H1 (cell line): ENCODE data around the gene IPO11. TPM values are rescaled to one million over a fixed set of nuclear protein-coding genes. Genes with fewer than 3 reads are reported as not detected.

Experiments
- FOSL1 ChIP-seq: IDR thresholded peaks from 2 replicates; pipeline ENCODE4 v1.6.1; 2011; ENCODE audit warnings: mild to moderate bottlenecking, low read depth, low read length, moderate library complexity; ENCODE audit not compliant: insufficient read depth
- HDAC2 ChIP-seq, 2 experiments: fragments of 300-600 bp in 1 of 2; sonication (generic) in 1 of 2; IDR thresholded peaks; 2 replicates each; pipeline ENCODE4 v1.6.1; 2011 to 2012; ENCODE audit warnings: low read depth in 2 of 2, low read length in 2 of 2, mild to moderate bottlenecking in 2 of 2, moderate library complexity in 2 of 2, borderline replicate concordance in 1 of 2, inconsistent platforms in 1 of 2
- MAFK ChIP-seq: IDR thresholded peaks from 2 replicates; pipeline ENCODE4 v1.6.1; 2012; ENCODE audit warnings: low read depth, mild to moderate bottlenecking, improper control_type of control experiment, low read length
- SP4 ChIP-seq: IDR thresholded peaks from 2 replicates; pipeline ENCODE4 v1.6.1; 2012; ENCODE audit warnings: low read length, inconsistent platforms
- polyA plus RNA-seq, 7 experiments: library from polyadenylated mRNA; depleted of rRNA in 3 of 7; stranded (reverse) in 5 of 7; unstranded in 2 of 7; fragments of >200 nt in 5 of 7; fragments of 200-250 nt in 2 of 7; gene quantifications; 1 replicate in 5 of 7; 2 replicates in 1 of 7; 4 replicates in 1 of 7; pipeline versions ENCODE4 v1.2.1 to v1.2.3, GENCODE V29; 2011 to 2013; ENCODE audit warnings: missing spikeins in 2 of 7, mixed read lengths in 2 of 7
- total RNA-seq: library from RNA; stranded (reverse); fragmentation: NEBNext Ultra II Directional; extraction: Animal tissue kit (Norgen Biotek cat#: 25700); gene quantifications from 2 replicates; pipeline ENCODE4 v1.2.1, GENCODE V29; 2021

The IPO11 gene
- total and polyA plus RNA-seq, 2 of the 8 experiments (the other 6 are each of a cell fraction or from before 2014, with no cell fraction given), result 23.6 to 64.4 TPM

DNA sequence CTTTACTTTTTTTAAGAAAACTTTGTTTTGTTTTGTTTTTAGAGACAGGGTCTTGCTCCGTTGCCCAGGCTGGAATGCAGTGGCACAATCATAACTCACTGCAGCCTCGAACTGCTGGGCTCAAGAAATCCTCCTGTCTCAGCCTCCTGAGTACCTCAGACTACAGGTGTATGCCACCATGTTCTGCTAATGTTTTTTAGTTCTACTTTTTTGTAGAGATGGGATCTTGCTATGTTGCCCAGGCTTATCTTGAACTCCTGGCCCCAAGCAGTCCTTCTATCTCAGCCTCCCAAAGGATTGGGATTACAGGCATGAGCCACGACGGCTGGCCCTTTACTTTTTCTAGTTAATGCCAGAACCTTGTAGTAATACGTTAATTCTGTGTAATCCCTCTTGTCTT is 36.0 kb downstream of the IPO11 start (continued):
- TF ChIP-seq HDAC2 (IDR thresholded peaks at IDR 0.05; ENCODE audit: borderline replicate concordance in 1 of 2, low read depth in 2 of 2, low read length in 2 of 2), result no peak
- TF ChIP-seq MAFK, result no peak
- no peak for TF ChIP-seq FOSL1
- TF ChIP-seq SP4, result no peak
